ENCODE data around the gene COX4I2.
A peak's percentile ranks its signal among the peaks of the same experiment; 100 is the strongest.
"Not testable (repeated sequence)": the region's sequence is repeated elsewhere in the genome, so short reads cannot be mapped to it uniquely, and the experiment has no call there.

Gene COX4I2

DNA sequence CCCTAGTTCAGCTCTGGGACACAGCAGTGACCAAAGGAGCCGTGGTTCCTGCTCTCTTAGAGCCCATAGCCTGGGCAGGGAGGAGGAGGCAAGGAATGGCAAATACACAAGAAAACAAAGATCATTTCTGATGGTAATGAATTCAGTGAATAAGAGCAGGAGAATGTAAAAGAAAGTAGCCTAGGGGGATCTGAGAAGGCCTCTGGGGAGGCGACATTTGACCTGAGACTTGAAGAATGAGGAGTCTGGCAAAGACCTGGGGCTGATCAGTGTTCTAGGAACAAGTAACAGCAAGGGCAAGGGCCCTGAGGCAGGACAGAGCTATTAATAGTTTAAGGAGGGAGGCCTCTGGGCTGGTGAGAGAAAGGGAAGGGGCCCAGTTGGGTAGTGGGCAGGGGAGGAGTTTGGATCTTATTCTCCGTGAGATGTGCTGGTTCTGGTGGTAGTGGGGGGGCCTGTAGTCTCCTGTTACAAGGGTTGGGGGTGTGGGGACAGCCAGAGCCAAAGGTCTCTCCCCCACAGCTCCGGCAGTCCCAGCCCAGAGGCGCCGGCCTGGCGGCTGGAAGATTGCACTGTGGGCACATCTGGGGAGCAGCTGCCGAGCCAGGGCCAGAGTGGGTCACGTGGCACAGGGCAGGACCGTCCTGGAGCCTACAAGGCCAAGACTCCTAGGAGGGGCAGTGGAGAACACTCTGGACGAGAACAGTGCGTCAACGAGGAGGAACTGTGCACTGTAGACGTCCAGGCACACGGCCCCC, 41.9 kb upstream of the COX4I2 start:
- DNase-seq (ENCODE audit: low read depth), result peak; percentile 97
- TF ChIP-seq, protein P1, sequence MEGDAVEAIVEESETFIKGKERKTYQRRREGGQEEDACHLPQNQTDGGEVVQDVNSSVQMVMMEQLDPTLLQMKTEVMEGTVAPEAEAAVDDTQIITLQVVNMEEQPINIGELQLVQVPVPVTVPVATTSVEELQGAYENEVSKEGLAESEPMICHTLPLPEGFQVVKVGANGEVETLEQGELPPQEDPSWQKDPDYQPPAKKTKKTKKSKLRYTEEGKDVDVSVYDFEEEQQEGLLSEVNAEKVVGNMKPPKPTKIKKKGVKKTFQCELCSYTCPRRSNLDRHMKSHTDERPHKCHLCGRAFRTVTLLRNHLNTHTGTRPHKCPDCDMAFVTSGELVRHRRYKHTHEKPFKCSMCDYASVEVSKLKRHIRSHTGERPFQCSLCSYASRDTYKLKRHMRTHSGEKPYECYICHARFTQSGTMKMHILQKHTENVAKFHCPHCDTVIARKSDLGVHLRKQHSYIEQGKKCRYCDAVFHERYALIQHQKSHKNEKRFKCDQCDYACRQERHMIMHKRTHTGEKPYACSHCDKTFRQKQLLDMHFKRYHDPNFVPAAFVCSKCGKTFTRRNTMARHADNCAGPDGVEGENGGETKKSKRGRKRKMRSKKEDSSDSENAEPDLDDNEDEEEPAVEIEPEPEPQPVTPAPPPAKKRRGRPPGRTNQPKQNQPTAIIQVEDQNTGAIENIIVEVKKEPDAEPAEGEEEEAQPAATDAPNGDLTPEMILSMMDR (IDR thresholded peaks at IDR 0.05; ENCODE audit: low read length, missing control alignments), result no peak
- H3K4me3 ChIP-seq (replicated peaks; ENCODE audit: low read depth, low read length), result no peak overlapping the region

DNA sequence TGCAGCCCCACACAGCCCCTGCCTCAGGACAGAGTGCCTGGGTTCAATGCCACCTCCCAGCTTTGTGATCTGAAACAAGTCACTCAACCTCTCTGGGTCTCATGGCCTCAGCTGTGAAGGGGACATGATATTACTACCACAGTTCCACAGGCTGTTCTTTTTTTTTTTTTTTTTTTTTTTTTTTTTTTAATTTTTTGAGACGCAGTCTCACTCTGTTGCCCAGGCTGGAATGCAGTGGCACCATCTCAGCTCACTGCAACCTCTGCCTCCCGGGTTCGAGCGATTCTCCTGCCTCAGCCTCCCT, 41.3 kb upstream of the COX4I2 start:
- DNase-seq (ENCODE audit: low read depth); H3K4me3 ChIP-seq (replicated peaks; ENCODE audit: low read depth, low read length): not testable (repeated sequence)

DNA sequence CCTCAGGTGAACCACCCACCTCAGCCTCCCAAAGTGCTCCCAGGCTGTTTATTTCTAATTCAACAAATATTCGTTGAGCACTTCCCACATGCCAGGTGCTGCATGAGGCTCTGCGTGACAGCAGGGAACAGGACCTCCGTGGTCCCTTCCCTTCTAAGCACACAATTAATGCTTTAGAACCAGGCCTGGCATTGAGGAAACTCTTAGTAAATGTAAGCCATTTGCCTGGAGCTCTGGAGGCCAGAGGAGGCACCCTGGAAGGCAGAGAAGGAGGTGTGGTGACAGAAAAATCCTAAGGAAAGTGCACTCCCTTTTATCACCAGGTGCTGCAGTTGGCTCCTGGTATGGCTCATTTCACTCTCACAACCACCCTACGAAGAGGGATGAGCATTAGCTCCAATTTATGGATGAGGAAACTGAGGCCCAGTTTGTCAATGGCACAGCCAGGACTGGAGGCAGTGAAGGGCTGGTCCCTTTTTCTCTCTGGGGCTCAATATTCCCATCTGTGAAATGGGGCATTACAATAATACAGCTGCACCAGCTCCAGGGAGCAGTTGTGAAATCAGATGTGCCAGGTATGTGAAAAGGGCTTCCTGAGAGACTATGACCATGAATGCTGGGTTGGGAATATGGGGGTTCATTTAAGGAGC, 40.8 kb upstream of the COX4I2 start:
- no peak overlapping the region for H3K4me3 ChIP-seq (replicated peaks; ENCODE audit: low read depth, low read length)
- TF ChIP-seq, protein P1 (IDR thresholded peaks at IDR 0.05; ENCODE audit: low read length, missing control alignments), result no peak
- DNase-seq (ENCODE audit: low read depth), result no peak

DNA sequence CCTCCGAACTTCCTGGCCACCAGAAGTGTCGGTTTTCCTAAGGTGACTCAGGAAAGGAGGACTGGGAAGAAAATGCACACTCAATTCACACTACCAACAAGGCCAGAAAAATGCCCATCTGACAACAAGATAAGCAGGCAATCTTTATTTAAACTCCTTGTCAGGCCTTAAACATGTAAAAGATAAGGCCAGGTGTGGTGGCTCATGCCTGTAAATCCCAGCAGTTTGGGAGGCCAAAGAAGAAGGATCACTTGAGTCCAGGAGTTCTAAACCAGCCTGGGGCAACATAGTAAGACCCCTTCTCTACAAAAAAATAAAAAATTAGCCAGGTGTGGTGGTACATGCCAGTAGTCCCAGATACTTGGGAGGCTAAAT, 40.2 kb upstream of the COX4I2 start:
- H3K4me3 ChIP-seq (replicated peaks; ENCODE audit: low read depth, low read length), result no peak overlapping the region
- TF ChIP-seq, protein P1 (IDR thresholded peaks at IDR 0.05; ENCODE audit: low read length, missing control alignments), result no peak
- DNase-seq (ENCODE audit: low read depth), result no peak

DNA sequence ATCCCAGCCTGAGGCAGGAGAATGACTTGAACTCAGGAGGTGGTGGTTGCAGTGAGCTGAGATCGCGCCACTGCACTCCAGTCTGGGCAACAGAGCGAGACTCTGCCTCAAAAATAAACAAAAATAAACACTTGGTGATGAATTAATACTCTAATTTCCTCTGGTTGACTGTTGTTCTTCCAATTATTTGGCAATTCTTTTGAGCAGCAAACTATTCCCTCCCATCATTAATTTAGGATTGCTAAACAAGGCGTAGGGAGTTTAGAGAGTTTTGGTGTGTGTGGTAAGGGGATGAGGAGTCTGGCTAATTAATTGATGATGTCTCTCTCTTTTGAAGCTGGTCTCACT, 35.3 kb upstream of the COX4I2 start:
- no peak for DNase-seq (ENCODE audit: low read depth)
- H3K4me3 ChIP-seq (replicated peaks; ENCODE audit: low read depth, low read length), result no peak overlapping the region
- TF ChIP-seq, protein P1 (IDR thresholded peaks at IDR 0.05; ENCODE audit: low read length, missing control alignments), result no peak

DNA sequence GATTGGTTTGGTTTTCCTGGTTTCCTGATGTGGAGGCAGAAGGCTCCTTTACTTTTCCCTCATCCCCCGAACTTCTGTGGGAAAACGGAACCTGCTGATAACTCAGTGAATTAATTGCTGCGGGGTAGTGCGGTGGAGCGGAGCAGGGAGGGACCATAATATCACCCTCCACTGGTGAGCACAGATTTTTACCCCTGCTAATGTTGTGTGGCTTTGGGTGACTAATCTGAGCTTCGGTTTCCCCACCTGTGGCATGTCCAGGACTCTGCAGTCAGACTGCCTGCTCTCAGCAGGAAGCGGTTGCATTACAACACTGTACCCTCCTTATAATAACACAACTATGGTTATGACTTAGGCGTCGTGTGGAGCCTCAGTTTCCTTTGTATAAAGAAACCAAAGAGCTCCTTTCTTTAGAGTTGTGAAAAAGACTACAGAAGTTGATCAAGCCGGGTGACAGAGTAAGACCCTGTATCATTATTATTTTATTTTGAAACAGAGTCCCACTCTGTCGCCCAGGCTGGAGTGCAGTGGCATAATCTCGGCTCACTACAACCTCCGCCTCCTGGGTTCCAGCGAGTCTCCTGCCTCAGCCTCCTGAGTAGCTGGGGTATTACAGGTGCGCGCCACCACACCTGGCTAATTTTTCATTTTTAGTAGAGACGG, 34.8 kb upstream of the COX4I2 start:
- H3K4me3 ChIP-seq (replicated peaks; ENCODE audit: low read depth, low read length), result no peak overlapping the region
- DNase-seq (ENCODE audit: low read depth), result peak; percentile 80
- TF ChIP-seq, protein P1 (IDR thresholded peaks at IDR 0.05; ENCODE audit: low read length, missing control alignments), result no peak

DNA sequence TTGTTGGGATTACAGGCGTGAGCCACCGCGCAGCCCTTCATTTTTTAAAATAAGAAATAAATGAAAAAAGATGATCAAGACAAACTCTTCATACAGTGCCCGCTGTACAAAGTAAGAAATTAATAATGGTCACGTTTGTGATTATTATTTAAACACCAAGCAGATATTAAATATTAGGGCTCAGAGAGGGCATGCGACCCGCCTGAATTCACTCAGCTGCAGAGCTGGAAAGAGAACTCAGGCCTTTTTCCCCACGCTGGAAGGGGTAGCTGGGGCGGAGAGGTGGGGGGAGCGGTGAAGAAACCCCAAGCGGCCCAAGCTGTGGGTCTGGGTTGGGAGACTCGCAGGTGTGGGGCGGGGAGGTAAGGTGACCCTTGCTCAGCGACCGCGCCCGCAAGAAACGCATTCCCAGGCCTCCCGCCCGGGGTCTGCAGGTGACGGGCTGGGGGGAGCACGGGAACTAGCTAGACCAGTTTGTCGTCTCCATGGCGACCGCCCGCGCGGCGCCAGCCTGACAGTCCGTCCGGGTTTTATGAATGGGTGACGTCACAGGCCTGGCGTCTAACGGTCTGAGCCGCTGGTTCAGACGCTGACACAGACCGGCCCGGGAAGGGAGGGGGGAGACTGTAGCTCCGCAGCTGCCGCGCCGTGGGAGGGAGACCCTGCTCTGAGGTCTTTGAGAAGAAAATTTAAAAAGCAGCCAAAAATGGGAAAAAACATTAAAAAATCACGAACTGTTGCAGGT, 33.7 kb upstream of the COX4I2 start:
- TF ChIP-seq, protein P1 (IDR thresholded peaks at IDR 0.05; ENCODE audit: low read length, missing control alignments), result no peak
- H3K4me3 ChIP-seq (replicated peaks; ENCODE audit: low read depth, low read length), result peak overlapping the region; percentile 97
- peak; percentile 98 for DNase-seq (ENCODE audit: low read depth)

All from fibroblast of pulmonary artery (primary cell).